Measurements from ENCODE around the gene OR2V1. TPM values are rescaled to one million over a fixed set of nuclear protein-coding genes. Genes with fewer than 3 reads are reported as not detected.
"Not testable (repeated sequence)": the region's sequence is repeated elsewhere in the genome, so short reads cannot be mapped to it uniquely, and the experiment has no call there.

OR2V1 gene
- total RNA-seq, 1 donor from 2014 or later = not detected

GRCh38 chr5:181171782-181172181 lies 40.8 kb upstream of the OR2V1 start:
- no peak for TF ChIP-seq CTCF (IDR thresholded peaks at IDR 0.05)
- Mint-ChIP-seq H3K4me3 (ENCODE audit: unreplicated experiment) (no peak overlapping the region), H3K27me3 (ENCODE audit: unreplicated experiment) (peaks cover 67% of the 10 kb centered on the region), H3K4me1 (ENCODE audit: unreplicated experiment) (peaks cover 34% of the 10 kb centered on the region), H3K9me3 (ENCODE audit: unreplicated experiment) (no peaks in the 10 kb centered on the region), H3K27ac (ENCODE audit: unreplicated experiment) (no peak overlapping the region), H3K36me3 (ENCODE audit: unreplicated experiment) (no peaks in the 10 kb centered on the region)
- no peak for DNase-seq (ENCODE audit: extremely low spot score, unreplicated experiment)

GRCh38 chr5:181170996-181171395 lies 40.0 kb upstream of the OR2V1 start:
- H3K4me3 Mint-ChIP-seq (ENCODE audit: unreplicated experiment) = no peak overlapping the region
- TF ChIP-seq CTCF (IDR thresholded peaks at IDR 0.05) = no peak

GRCh38 chr5:181170237-181170825 lies 39.4 kb upstream of the OR2V1 start:
- peaks cover 76% of the 10 kb centered on the region for H3K27me3 Mint-ChIP-seq (ENCODE audit: unreplicated experiment)
- DNase-seq (ENCODE audit: extremely low spot score, unreplicated experiment) = no peak
- no peaks in the 10 kb centered on the region for H3K36me3 Mint-ChIP-seq (ENCODE audit: unreplicated experiment)
- H3K4me3 Mint-ChIP-seq (ENCODE audit: unreplicated experiment) = peak overlapping the region; percentile 62
- H3K9me3 Mint-ChIP-seq (ENCODE audit: unreplicated experiment) = no peaks in the 10 kb centered on the region
- peaks cover 34% of the 10 kb centered on the region for H3K4me1 Mint-ChIP-seq (ENCODE audit: unreplicated experiment)
- H3K27ac Mint-ChIP-seq (ENCODE audit: unreplicated experiment) = no peak overlapping the region
- no peak for TF ChIP-seq CTCF (IDR thresholded peaks at IDR 0.05)

More at GRCh38 chr5:181170996-181171395, 40.0 kb upstream of the OR2V1 start:
- H3K36me3 Mint-ChIP-seq (ENCODE audit: unreplicated experiment) = no peaks in the 10 kb centered on the region
- H3K9me3 Mint-ChIP-seq (ENCODE audit: unreplicated experiment) = no peaks in the 10 kb centered on the region
- DNase-seq (ENCODE audit: extremely low spot score, unreplicated experiment) = no peak
- H3K27me3 Mint-ChIP-seq (ENCODE audit: unreplicated experiment) = peaks cover 69% of the 10 kb centered on the region
- H3K4me1 Mint-ChIP-seq (ENCODE audit: unreplicated experiment) = peaks cover 34% of the 10 kb centered on the region
- no peak overlapping the region for H3K27ac Mint-ChIP-seq (ENCODE audit: unreplicated experiment)

GRCh38 chr5:181169459-181170236 lies 38.7 kb upstream of the OR2V1 start:
- not testable (repeated sequence) for H3K27ac Mint-ChIP-seq (ENCODE audit: unreplicated experiment); DNase-seq (ENCODE audit: extremely low spot score, unreplicated experiment); H3K36me3 Mint-ChIP-seq (ENCODE audit: unreplicated experiment); H3K9me3 Mint-ChIP-seq (ENCODE audit: unreplicated experiment)
- Mint-ChIP-seq H3K4me1 (ENCODE audit: unreplicated experiment) (peaks cover 34% of the 10 kb centered on the region), H3K27me3 (ENCODE audit: unreplicated experiment) (peaks cover 79% of the 10 kb centered on the region), H3K4me3 (ENCODE audit: unreplicated experiment) (peak overlapping the region; percentile 62)

GRCh38 chr5:181168595-181169118 lies 37.7 kb upstream of the OR2V1 start:
- H3K27ac Mint-ChIP-seq (ENCODE audit: unreplicated experiment) = no peak overlapping the region
- peaks cover 75% of the 10 kb centered on the region for H3K27me3 Mint-ChIP-seq (ENCODE audit: unreplicated experiment)

More at GRCh38 chr5:181168595-181169118, 37.7 kb upstream of the OR2V1 start:
- DNase-seq (ENCODE audit: extremely low spot score, unreplicated experiment) = no peak
- H3K9me3 Mint-ChIP-seq (ENCODE audit: unreplicated experiment) = no peaks in the 10 kb centered on the region
- H3K4me3 Mint-ChIP-seq (ENCODE audit: unreplicated experiment) = no peak overlapping the region
- H3K36me3 Mint-ChIP-seq (ENCODE audit: unreplicated experiment) = no peaks in the 10 kb centered on the region
- no peak for TF ChIP-seq CTCF (IDR thresholded peaks at IDR 0.05)
- H3K4me1 Mint-ChIP-seq (ENCODE audit: unreplicated experiment) = peaks cover 34% of the 10 kb centered on the region

Measured in osteocyte (in vitro differentiated cells).